Smooth muscle cell (in vitro differentiated cells): ENCODE results near the gene FCRL2. TPM values are rescaled to one million over a fixed set of nuclear protein-coding genes. Genes with fewer than 3 reads are reported as not detected.

Source experiments
- DNase-seq: peaks from one replicate; lab custom pipeline; 2025; ENCODE audit not compliant: unreplicated experiment; lab: John Stamatoyannopoulos, UW
- H2AFZ ChIP-seq: fragments of 200-600 bp; sonication (generic); 2 replicates; pipeline ENCODE4 v1.6.0; 2016; ENCODE audit warnings: antibody characterized with exemption, low read depth, mild to moderate bottlenecking
- H3F3A ChIP-seq: fragments of 200-600 bp; sonication (generic); 2 replicates; pipeline ENCODE4 v1.6.0; 2017; ENCODE audit warnings: antibody characterized with exemption, low read depth
- H3K27ac ChIP-seq: fragments of 200-600 bp; sonication (generic); 2 replicates; pipeline ENCODE4 v1.5.1; 2016; ENCODE audit warnings: low read depth, mild to moderate bottlenecking
- H3K27me3 ChIP-seq: fragments of 200-600 bp; sonication (generic); 2 replicates; pipeline ENCODE4 v1.6.1; 2016; ENCODE audit warnings: low read depth, mild to moderate bottlenecking
- H3K36me3 ChIP-seq: fragments of 200-600 bp; sonication (generic); 2 replicates; pipeline ENCODE4 v1.5.1; 2016; ENCODE audit warnings: low read depth
- H3K4me1 ChIP-seq: fragments of 200-600 bp; sonication (generic); 2 replicates; pipeline ENCODE4 v1.5.1; 2016; ENCODE audit warnings: low read depth
- H3K4me2 ChIP-seq: fragments of 200-600 bp; sonication (generic); 2 replicates; pipeline ENCODE4 v1.6.0; 2016; ENCODE audit warnings: mild to moderate bottlenecking
- H3K4me3 ChIP-seq: fragments of 200-600 bp; sonication (generic); 2 replicates; pipeline ENCODE4 v1.5.1; 2016; ENCODE audit warnings: mild to moderate bottlenecking
- H3K79me2 ChIP-seq: fragments of 200-600 bp; sonication (generic); 2 replicates; pipeline ENCODE4 v1.6.0; 2016; ENCODE audit warnings: low read depth, mild to moderate bottlenecking
- H3K9ac ChIP-seq: fragments of 200-600 bp; sonication (generic); 2 replicates; pipeline ENCODE4 v1.6.0; 2016; ENCODE audit warnings: low read depth
- H3K9me3 ChIP-seq: fragments of 200-600 bp; sonication (generic); replicated peaks from 2 replicates; pipeline ENCODE4 v1.5.1; 2016; ENCODE audit warnings: low read depth
- H4K20me1 ChIP-seq: fragments of 200-600 bp; sonication (generic); 2 replicates; pipeline ENCODE4 v1.6.0; 2016; ENCODE audit warnings: low read depth
- CTCF ChIP-seq: fragments of 200-600 bp; sonication (generic); IDR thresholded peaks from 2 replicates; pipeline ENCODE4 v1.5.1; 2017; ENCODE audit warnings: borderline replicate concordance, mild to moderate bottlenecking, antibody characterized with exemption; ENCODE audit not compliant: insufficient read depth, poor library complexity, severe bottlenecking
- WGBS: methylation state at CpG from one replicate; pipeline ENCODE4 v1.1.7; 2016; ENCODE audit warnings: low lambda C conversion rate; 5-methylcytosine and 5-hydroxymethylcytosine counted together
- polyA plus RNA-seq: library from polyadenylated mRNA; unstranded; fragments of >200 nt; fragmentation: Nextera tagmentation; extraction: Ambion mirVana; gene quantifications from 2 replicates; pipeline ENCODE4 v1.2.1, GENCODE V29; 2016
- total RNA-seq: library from RNA; depleted of rRNA; stranded (reverse); fragments of >200 nt; gene quantifications from 2 replicates; pipeline ENCODE4 v1.2.3, GENCODE V29; 2014

The FCRL2 gene
- total and polyA plus RNA-seq, 2 experiments from 2014 or later = not detected

GRCh38 chr1:157704878-157705277 lies 72.1 kb downstream of the FCRL2 start:
- TF ChIP-seq CTCF = no peak
- H3K27me3 ChIP-seq = no peaks in the 10 kb centered on the region
- no peaks in the 10 kb centered on the region for H3K36me3 ChIP-seq
- no peaks in the 10 kb centered on the region for H3K9me3 ChIP-seq
- no peaks in the 10 kb centered on the region for H3K79me2 ChIP-seq
- H3K4me1 ChIP-seq = no peaks in the 10 kb centered on the region
- no peaks in the 10 kb centered on the region for H3F3A ChIP-seq
- no peak for DNase-seq
- H3K27ac ChIP-seq = no peak overlapping the region
- H4K20me1 ChIP-seq = no peaks in the 10 kb centered on the region
- H3K9ac ChIP-seq = no peak overlapping the region
- no peak overlapping the region for H2AFZ ChIP-seq
- no peak overlapping the region for H3K4me3 ChIP-seq
- no peak overlapping the region for H3K4me2 ChIP-seq

GRCh38 chr1:157703981-157704380 lies 73.0 kb downstream of the FCRL2 start:
- whole genome bisulfite sequencing = 84% methylated on average over 4 of the region's 4 CpGs
- H3K27me3 ChIP-seq = no peaks in the 10 kb centered on the region
- H3K4me3 ChIP-seq = no peak overlapping the region
- DNase-seq = no peak
- no peak overlapping the region for H3K27ac ChIP-seq
- no peaks in the 10 kb centered on the region for H3K36me3 ChIP-seq
- TF ChIP-seq CTCF = no peak
- no peaks in the 10 kb centered on the region for H3F3A ChIP-seq
- H2AFZ ChIP-seq = no peak overlapping the region
- no peak overlapping the region for H3K4me2 ChIP-seq
- no peaks in the 10 kb centered on the region for H3K4me1 ChIP-seq
- H3K9ac ChIP-seq = no peak overlapping the region
- H3K79me2 ChIP-seq = no peaks in the 10 kb centered on the region
- no peaks in the 10 kb centered on the region for H3K9me3 ChIP-seq
- H4K20me1 ChIP-seq = no peaks in the 10 kb centered on the region

GRCh38 chr1:157702308-157702825 lies 74.6 kb downstream of the FCRL2 start:
- H3K27me3 ChIP-seq = no peaks in the 10 kb centered on the region
- H3F3A ChIP-seq = no peaks in the 10 kb centered on the region
- H3K9ac ChIP-seq = no peak overlapping the region
- no peak for DNase-seq
- no peak overlapping the region for H2AFZ ChIP-seq
- WGBS = 93% methylated on average over 5 of the region's 5 CpGs
- H3K4me2 ChIP-seq = no peak overlapping the region
- H3K9me3 ChIP-seq = no peaks in the 10 kb centered on the region
- no peaks in the 10 kb centered on the region for H3K4me1 ChIP-seq
- TF ChIP-seq CTCF = no peak
- no peaks in the 10 kb centered on the region for H3K79me2 ChIP-seq
- H3K27ac ChIP-seq = no peak overlapping the region
- no peaks in the 10 kb centered on the region for H3K36me3 ChIP-seq
- H3K4me3 ChIP-seq = no peak overlapping the region
- no peaks in the 10 kb centered on the region for H4K20me1 ChIP-seq

- Histone ChIP-seq H3F3A (no peaks in the 10 kb centered on the region), H3K9me3 (no peaks in the 10 kb centered on the region), H3K4me3 (no peak within 1 kb of the TSS), H3K4me1 (no peaks in the 10 kb centered on the region), H3K4me2 (no peak within 1 kb of the TSS), H4K20me1 (no peaks in the 10 kb centered on the region), H3K79me2 (no peaks in the 10 kb centered on the region), H3K9ac (no peak within 1 kb of the TSS), H3K27me3 (no peaks in the 10 kb centered on the region), H3K27ac (no peak within 1 kb of the TSS), H2AFZ (no peak within 1 kb of the TSS), H3K36me3 (no peaks in the 10 kb centered on the region)
- 95% methylated on average over 4 of the region's 4 CpGs for WGBS
- DNase-seq = no peak
- no peak for TF ChIP-seq CTCF
Measured at GRCh38 chr1:157700732-157701131, 76.2 kb downstream of the FCRL2 start, which contains the start of gene FCRL3. FCRL3 (minus strand) TSS chr1:157700769; CDS start chr1:157700489, 280 bp downstream.
